Measurements from ENCODE around the gene NRTN.

- TF ChIP-seq CTCF (conservative IDR thresholded peaks at IDR 0.05; ENCODE audit: low read length) (peak; percentile 98), EZH2phosphoT487 (IDR thresholded peaks at IDR 0.05; ENCODE audit: borderline replicate concordance) (no peak)
Observed at GRCh38 chr19:5803752-5804515, 933 bp upstream of the NRTN start.
